D721Med (cell line): ENCODE data around the gene CCNK.

Experiments
- DNase-seq: peaks from one replicate; pipeline ENCODE4 v3.0.0; 2011; ENCODE audit warnings: low spot score; ENCODE audit not compliant: insufficient read length
- FAIRE-seq: peaks from 2 replicates; lab custom pipeline; 2011; peaks lifted over from hg19 to GRCh38; lab: Jason Lieb, UNC
- CTCF ChIP-seq: IDR thresholded peaks from 2 replicates; pipeline ENCODE4 v1.5.1; 2012; ENCODE audit warnings: mild to moderate bottlenecking, control low read depth; ENCODE audit not compliant: insufficient read depth; ENCODE audit errors: missing control alignments

CCNK gene

GRCh38 chr14:99452968-99453367 lies 28.2 kb upstream of the CCNK start:
- no peak for FAIRE-seq
- no peak for DNase-seq
- no peak for TF ChIP-seq CTCF

GRCh38 chr14:99454246-99454645 lies 27.0 kb upstream of the CCNK start:
- FAIRE-seq (no peak), DNase-seq (no peak)
- TF ChIP-seq CTCF: no peak

GRCh38 chr14:99459481-99460100 lies 21.6 kb upstream of the CCNK start:
- no peak for TF ChIP-seq CTCF
- DNase-seq (no peak), FAIRE-seq (no peak)

- TF ChIP-seq CTCF: no peak
- FAIRE-seq (no peak), DNase-seq (no peak)
Measured at GRCh38 chr14:99460793-99461192, 20.4 kb upstream of the CCNK start.

- DNase-seq (no peak), FAIRE-seq (no peak)
- TF ChIP-seq CTCF: no peak
Measured at GRCh38 chr14:99461411-99462085, 19.7 kb upstream of the CCNK start.

GRCh38 chr14:99462210-99462609 lies 19.0 kb upstream of the CCNK start:
- DNase-seq (no peak), FAIRE-seq (no peak)
- TF ChIP-seq CTCF: no peak

- FAIRE-seq (no peak), DNase-seq (no peak)
- no peak for TF ChIP-seq CTCF
Measured at GRCh38 chr14:99463974-99464373, 17.2 kb upstream of the CCNK start.
